NCI-H1105 treated with DMSO at 0.1 percent for 48 hours (cell line): ENCODE measurements around the gene ABCA8.

ENCODE experiments used
- DNase-seq: peaks from one replicate; lab custom pipeline; 2025; lab: John Stamatoyannopoulos, UW

ABCA8 gene

GRCh38 chr17:68943123-68943811 lies 11.9 kb downstream of the ABCA8 start:
- DNase-seq = no peak

DNA sequence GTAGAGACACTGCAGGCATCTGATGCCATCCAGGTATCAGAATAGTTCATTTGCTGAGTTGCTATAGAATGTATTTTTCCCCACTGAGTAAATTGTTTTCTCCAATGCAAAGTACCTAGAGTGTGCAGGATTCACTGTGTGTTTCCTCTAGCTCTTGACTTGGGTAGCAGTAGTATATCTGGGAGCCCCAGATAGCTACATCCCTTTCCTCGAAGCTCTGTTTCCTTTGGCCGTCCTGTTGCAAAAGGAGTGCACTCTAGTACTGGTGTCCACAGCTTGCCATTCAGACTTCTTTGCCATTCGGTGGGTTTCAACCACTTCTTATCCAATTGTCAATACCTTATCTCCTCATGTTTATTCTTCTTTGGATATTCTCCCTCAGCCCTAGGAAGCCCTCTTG lies 12.8 kb downstream of the ABCA8 start:
- DNase-seq = no peak

- no peak for DNase-seq
Observed at GRCh38 chr17:68941761-68942160, 13.4 kb downstream of the ABCA8 start.

DNA sequence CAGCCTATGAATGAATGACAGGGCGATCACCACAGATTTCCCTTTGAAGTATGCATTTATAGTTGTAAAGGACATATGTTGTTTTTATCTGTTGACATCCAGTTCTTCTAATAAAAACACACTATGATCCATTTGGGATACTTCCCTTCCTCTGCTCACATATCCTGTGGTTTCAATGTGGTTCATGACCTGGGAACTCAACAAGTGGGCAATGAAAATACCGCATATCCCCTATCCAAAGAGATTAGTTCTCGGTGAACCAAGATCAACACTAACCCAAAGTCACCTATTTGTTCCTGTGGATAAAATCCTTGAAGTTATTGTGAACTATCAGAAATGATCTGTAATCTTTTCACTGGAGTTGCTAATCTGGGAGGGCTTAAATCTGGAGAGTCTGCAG lies 16.0 kb downstream of the ABCA8 start:
- no peak for DNase-seq

DNA sequence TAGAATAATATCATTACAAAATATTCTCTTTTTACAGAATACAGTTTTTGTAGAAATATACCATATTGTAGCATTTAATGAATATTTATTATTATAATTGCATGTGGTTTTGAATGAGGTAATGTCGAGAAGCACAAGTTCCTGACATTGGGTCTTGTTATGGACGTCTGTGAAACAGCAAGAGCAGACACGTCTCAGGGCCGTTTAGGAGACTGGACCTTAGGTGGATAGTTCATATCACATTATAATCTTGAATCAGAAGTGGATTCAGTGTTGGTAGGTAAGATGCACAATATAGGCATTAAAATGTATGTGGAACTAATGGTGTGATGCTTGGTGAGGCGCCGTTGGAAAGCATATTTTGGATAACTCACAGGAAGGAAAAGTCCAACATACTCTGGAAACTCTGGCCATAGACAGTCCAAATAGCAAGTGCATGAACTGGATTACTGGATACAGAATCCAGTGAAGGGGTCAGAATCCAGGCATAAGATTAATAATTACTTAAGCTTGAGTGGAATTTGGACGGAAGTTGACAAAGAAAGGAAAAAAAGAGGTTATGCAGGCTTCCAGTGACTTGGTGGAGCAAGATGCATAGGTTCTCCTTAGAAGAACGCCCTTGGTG lies 17.2 kb downstream of the ABCA8 start:
- no peak for DNase-seq

GRCh38 chr17:68927516-68927915 lies 27.7 kb downstream of the ABCA8 start:
- no peak for DNase-seq

- DNase-seq = no peak
Observed at GRCh38 chr17:68924793-68925720, 30.1 kb downstream of the ABCA8 start.

GRCh38 chr17:68910789-68911431 lies 44.3 kb downstream of the ABCA8 start:
- DNase-seq = no peak

DNA sequence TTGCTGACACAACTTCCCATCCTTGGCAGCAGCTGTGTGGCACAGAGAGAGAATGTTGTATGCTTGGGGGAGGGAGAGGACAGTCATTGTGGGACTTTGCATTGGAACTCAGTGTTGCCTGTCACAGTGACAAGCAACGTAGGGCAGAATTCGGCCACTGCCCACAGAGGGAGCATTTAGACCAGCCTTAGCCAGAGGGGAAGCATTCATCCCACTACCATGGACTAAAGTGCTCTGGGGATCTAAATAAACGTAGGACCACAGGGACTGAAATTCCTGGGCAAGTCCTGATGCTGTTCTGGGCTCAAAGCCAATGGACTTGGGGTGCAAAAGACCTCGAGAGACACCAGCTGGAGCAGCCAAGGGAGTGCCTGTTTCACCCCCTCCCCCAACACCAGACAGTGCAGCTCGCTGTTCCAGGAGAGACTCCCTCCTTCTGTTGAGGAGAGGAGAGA lies 44.9 kb downstream of the ABCA8 start:
- peak; percentile 28 for DNase-seq

DNA sequence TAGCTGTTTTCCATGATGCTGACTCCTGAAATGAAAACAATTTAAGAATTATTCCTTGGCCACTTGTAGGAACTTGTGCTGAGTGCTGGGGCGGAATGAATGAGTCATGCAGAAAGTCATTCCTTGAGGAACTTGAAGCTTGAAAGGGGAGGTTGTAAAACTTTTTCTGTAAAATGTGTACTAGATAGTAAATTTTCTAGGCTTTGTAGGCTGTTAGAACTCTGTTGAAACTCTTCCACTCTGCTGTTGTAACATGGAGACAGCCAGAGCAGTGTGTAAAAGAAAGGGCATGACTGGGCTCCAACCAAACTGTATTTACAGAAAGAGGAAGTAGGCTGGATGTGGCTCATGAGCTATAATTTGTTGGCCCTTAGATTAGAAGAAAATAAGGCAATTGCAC lies 46.1 kb downstream of the ABCA8 start:
- no peak for DNase-seq

DNA sequence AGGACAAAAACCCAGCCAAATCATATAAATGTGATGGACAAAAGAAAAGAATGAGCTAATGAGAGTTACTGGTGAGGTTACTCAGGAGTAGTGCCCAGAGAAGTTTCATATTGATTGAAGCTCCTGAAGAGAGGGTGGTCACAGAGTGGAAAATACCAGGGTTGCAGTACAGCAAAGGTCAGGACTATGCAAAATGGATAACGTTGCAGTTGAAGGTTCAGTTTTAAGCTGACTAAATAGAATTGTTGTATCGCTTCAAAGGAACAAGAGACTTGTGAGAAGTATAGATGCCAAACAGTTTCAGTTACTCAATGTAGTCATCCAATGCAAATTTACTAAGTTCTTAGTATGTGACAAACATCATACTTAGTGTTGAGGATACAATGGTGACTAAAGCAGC lies 47.1 kb downstream of the ABCA8 start:
- DNase-seq = no peak

GRCh38 chr17:68906638-68907037 lies 48.6 kb downstream of the ABCA8 start:
- no peak for DNase-seq

DNA sequence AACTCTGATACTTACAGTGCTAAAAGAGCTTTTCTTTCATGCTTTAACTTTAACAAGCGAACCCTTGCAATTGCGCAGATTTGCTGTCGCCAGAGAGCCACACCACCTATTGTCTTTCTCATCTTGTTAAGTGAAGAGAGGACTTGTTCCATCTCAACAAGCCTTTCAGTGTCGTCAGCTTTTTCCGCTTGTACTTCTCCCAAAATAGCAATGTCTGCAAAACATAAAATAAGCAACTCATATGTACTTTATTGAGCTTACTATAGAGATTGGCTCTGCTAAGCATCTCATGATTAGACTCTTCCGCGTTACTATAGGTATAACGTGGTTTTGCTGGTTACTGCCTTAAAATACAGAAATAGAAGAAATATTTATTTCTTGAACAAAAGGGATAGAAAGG lies 51.9 kb downstream of the ABCA8 start:
- no peak for DNase-seq

- DNase-seq = no peak
Observed at GRCh38 chr17:68897557-68897956, 57.6 kb downstream of the ABCA8 start.

- no peak for DNase-seq
Observed at GRCh38 chr17:68892658-68893057, 62.5 kb downstream of the ABCA8 start.

DNA sequence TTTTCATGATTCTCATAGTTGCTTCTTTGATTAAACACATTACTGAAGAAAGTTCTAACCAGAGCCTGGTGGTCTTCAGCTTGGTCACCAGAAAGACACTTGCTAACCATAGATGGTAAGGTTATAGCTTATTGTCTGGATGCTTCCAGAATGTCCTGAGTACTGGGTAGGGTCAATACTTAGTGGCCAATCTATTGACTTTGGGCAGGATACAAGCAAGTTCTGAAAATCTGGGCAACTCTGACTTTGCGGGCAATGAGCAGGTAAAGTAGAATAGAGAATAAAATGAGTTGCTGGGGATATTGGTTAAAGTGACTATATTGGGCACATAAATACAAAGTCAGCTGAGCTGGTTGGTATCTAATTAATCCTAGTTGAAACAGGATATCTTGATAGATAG lies 63.0 kb downstream of the ABCA8 start:
- no peak for DNase-seq

DNA sequence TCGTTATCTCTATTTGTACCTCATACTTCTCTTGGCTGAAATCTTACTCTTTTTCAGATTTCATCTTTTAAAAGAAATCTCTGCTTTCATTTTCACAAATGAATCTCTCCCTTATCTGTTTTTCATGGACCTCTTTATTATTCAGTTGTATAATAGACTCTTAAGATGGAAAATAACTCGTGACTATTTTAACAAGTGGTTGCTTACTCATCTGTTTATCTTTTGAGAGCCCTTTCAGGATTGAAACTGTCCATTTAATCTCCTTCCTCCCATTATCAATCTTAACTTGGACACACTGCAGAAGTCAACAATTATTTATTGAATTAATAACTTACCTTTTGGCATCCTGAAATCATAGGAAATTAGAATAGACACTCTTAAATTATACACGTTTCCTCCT lies 68.8 kb downstream of the ABCA8 start:
- no peak for DNase-seq

DNA sequence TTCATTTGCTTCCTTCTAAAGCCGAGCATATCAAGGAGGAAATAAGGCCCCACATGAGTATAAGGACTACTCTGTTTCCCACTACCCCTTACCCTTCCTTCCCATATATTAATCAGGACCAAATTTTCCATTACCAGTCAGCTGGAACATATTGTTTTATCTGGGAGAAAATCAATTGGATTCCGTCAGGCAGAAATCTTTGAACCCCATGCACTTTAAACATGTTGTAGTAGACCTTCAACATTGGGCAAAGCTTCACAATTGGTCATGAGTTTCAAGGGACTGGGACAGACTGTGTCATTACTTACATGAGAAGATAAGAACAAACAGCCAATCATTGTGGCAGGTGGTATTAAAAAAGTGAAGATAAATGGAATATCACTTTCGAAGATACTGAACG lies 70.3 kb downstream of the ABCA8 start:
- no peak for DNase-seq

DNA sequence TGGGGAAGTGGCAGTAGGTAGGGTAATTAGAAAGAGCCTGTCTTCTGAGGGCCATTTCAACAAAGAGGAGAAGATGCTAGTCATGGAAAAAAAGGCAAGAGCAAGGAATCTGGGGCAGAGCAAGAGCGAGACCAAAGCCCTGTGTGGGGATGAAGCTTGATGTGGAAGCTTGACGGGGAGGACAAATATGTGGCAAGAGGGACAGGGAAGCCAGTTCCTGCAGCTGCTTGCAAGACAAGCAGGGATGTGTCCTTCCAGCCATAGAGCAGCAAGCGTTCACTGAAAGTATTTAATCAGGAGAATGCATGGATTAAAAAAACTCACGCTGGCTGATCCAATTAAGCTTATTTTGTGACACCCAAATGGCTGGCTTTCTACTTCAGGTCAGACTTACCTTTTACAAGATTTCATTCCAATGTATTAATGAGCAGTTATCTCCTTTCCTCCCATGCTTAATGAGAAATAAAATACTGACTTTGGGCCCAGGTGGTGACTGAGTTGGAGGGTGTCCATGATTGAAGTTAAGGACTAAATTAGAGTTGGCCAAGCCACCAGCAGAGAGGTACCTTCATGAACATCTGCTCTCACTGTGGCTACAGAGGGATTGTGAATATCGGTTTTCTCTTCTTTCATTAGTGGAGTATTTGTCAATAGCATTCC lies 76.8 kb downstream of the ABCA8 start:
- no peak for DNase-seq

DNA sequence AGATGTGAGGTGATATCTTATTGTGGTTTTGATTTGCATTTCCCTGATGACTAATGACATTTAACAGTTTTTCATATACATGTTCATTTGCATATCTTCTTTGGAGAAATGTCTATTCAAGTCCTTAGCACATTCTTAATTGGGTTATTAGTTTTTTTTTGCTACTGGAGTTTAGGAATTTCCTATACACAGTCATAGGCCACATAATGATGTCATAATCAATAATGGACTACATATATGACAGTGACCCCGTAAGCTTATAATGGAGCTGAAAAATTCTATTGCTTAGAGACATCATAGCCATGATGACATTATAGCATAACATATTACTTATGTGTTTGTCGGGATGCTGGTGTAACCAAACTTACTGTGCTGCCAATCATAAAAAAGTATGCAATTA lies 83.7 kb downstream of the ABCA8 start:
- DNase-seq = no peak

DNA sequence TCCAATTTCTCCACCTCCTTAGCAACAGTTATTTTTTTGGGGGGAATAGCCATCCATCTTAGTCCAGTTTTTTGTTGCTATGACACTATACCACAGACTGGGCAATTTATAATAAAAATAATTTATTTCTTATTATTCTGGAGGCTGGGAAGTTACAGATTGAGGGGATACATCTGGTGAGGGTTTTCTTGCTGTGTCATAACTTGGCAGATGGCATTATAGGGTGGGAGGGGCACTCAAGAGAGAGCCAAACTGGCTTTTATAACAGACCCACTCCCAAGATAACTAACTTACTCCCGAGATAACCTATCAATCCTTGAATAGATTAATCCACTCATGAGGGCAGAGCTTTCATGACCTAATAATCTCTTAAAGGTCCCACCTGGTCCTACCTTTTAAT lies 84.2 kb downstream of the ABCA8 start:
- no peak for DNase-seq
